GM12874 (cell line): ENCODE measurements around the gene LRRC17.

Experiments
- CTCF ChIP-seq: IDR thresholded peaks from 2 replicates; pipeline ENCODE4 v1.5.1; 2011; ENCODE audit warnings: low read depth, mild to moderate bottlenecking, control low read depth, low read length, moderate library complexity; ENCODE audit not compliant: insufficient read depth

The LRRC17 gene

GRCh38 chr7:102978284-102978683, 65.5 kb downstream of the LRRC17 start:
- no peak for TF ChIP-seq CTCF

GRCh38 chr7:102979670-102980069, 66.9 kb downstream of the LRRC17 start:
- no peak for TF ChIP-seq CTCF

GRCh38 chr7:102981451-102981850, 68.7 kb downstream of the LRRC17 start:
- TF ChIP-seq CTCF, result no peak

GRCh38 chr7:102982235-102982634, 69.4 kb downstream of the LRRC17 start:
- no peak for TF ChIP-seq CTCF

GRCh38 chr7:102983602-102984001, 70.8 kb downstream of the LRRC17 start:
- no peak for TF ChIP-seq CTCF

GRCh38 chr7:102985176-102985783, 72.5 kb downstream of the LRRC17 start:
- TF ChIP-seq CTCF, result no peak

- no peak for TF ChIP-seq CTCF
Observed at GRCh38 chr7:102988088-102988487, 75.3 kb downstream of the LRRC17 start.
